ENCODE results near the gene UNC13D.

UNC13D gene

DNA sequence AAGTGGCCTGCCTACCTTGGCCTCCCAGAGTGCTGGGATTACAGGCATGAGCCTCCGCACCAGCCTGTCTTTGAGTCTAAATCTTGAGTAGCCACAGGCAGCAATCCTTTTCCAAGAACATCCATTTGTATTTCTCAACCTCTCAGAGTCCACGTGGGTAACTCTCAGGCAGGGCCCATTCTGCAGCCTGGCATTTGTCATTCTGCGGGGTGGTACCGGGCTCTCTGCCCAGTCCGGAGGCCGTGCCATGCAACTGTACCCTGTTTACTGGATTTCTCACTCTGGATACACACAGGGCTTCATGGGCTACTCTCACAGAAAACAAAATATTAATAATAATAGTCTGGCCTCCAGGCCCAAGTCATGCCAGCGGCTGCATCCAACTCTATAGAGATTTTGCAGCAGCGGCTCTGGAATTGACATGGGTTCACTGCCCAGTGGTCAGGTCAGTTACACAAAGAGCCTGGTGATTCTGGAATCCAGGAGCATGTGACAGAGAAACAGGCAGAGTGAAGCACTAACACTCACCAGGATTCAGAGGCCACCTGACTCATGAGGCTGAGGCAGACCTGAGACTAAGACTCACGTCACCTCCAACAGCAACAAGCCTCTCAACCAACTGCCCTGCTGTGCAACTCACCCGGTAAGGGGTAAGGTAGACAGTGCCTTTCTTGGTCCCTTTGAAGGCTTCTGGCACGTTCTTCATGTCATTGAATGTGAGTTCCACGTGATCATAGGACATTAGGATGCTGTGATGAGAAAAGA, 6.9 kb upstream of the UNC13D start:
- peak; percentile 47 for DNase-seq (ENCODE audit: low spot score)

- DNase-seq (ENCODE audit: low spot score), result no peak
Observed at GRCh38 chr17:75849724-75850123, 5.5 kb upstream of the UNC13D start.

DNA sequence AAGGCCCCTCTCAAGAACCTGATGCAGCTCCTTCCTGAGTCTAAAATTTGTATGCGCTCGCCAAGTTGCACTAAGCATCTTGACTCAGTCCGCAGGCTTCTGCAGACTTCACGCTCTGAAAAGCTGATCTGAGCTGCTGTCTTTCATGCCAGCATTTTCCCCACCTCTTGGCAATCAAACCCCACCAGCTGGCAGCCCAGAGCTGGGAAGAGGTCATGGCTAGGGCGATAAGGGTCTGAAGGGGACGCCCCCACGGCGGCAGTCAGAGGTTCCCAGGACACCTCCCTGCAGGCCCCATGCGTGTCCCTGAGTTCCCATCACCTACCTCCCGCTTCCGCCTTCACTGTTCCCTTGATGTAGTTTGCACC, 5.1 kb upstream of the UNC13D start:
- no peak for DNase-seq (ENCODE audit: low spot score)

DNA sequence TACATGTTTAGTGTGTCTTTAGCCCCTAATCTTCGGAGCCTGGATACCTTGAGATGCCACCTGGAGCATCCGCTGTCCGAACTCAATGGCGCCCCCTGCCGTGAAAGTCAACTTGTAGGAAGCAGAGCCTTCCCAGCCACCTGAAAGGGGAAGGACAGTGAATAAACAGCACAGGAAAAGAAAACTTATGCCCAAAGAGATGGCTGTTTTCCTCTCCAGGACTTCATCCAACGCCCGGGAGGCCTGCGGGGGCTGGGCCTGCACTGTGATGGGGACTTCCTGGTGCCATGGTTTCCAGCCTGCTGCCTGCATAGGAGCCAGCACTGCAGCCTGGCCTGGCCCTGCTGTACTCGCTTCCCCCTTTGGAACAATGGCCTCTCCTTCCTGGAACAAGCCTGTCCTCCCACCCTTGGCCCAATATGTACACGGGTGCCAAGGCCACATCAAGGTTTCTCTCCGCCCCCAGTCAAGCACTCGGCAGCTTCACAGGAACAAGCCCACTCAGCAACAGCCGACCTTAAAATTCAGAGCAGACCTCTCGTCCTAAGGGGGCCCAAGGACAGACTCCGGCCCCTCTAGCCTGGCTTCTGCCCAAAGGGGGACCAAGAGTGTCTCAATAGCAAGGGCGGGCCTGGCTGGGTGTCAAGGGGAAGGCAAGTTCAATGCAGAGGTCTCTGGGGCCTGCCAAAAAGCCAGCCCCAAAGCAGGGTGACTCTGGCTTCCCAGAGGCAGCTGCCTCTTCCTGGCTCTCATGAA, 4.5 kb upstream of the UNC13D start:
- peak; percentile 69 for DNase-seq (ENCODE audit: low spot score)

GRCh38 chr17:75847614-75848522, 3.7 kb upstream of the UNC13D start:
- DNase-seq (ENCODE audit: low spot score), result no peak

DNA sequence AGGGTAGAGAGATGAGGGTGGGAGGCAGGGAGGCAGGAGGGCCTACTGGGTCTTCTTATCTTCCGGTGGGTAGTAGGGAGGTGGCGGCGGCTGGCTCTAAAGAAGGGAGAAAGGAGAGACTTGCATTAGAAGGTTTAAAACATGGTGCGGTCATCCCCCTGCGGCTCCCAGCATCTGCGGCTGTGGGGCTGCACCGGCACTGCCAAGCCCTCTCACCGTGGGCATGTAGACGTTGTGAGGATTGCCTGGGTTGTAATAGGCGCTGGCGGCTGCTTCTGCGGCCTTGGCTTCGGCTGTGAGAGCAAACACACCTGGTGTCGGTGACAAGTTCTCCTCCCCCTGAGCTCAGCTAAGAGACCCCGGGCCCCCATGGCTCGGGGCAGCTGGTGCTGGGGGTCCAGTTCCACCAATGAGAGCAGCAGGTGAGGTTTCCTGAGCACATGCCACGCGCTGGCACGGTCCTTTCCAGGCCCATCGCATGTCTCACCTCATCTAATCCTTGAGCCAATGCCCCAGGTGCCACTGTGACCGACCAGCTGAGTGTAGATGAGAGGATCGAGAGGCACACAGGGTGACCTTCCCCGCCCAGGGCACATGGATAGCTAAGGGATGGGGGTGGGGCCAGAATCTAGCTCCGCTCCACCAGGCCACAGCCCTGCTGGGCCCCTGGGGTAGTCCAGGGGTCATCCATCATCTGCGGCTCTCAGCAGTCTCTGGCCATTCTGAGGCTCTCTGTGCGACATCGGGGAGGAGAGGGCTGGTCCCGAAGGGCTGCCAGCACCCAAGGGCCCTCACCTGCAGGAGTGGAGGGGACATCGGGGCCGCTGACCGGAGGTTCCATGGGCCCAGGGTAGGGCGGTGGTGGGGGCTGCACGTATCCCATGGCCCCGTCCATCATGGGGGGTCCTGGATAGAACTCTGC, 2.7 kb upstream of the UNC13D start:
- DNase-seq (ENCODE audit: low spot score), result no peak

GRCh38 chr17:75845933-75846691, 1.9 kb upstream of the UNC13D start:
- DNase-seq (ENCODE audit: low spot score), result peak; percentile 34

DNA sequence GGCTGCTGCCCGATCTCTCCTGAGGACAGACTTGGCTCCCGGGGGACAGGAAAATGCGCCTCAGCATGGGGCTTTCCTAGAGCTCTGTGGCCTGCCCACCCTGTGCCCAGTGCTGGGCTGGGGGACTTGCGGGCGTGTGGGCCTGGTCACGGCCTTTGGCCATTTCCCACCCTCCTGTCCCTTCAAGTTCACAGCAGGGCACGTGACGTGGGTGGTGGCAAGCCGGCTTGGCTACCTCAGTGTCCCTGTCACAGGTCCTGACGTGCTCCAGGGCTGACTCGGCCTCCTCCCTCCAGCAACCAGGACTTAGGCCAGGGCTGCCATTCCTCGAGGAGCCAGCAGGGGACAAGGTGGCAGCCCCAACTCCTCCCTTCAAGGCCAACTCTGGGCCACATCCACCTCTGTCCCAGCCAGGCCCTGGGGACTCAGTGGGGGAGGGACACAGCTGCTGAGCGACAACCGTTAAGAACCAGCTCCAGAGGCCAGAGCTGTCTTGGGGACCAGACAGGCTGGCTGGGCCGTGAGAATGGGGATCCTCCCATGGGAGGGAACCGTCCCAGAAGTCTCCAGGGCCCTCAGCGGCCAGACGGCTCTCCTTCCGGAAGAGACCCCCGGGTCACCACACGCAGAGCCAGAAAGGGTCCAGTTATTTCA, 981 bp upstream of the UNC13D start:
- DNase-seq (ENCODE audit: low spot score), result peak; percentile 91

DNA sequence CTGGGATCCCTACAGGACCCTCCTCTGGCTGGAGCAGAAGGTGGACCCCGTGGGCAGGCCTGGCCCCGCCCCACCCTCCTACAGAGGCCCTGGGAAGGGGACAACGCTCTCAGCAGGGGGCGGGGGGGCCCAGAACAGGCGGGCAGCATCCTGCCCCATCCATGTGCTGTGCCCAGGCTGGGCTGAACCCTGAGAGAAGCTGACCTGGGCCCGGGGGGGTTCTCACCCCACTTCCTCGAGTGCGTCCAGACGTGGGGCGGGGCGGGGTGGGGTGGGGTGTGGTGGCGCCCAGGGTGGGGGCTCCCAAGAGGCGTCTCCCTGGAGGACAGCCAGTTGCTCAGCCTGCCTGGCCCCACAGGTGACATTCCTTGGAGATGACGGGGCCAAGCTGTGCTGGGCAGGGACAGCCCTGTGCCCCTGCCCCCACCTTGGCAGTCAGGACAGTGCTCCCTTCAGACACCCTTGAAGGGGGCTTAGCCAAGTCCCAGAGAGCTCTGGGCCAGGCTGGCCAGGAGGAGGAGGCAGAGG, 390 bp upstream of the UNC13D start:
- peak; percentile 89 for DNase-seq (ENCODE audit: low spot score)

- no peak for DNase-seq (ENCODE audit: low spot score)
Observed at GRCh38 chr17:75842963-75843576, 1.1 kb downstream of the UNC13D start.

DNA sequence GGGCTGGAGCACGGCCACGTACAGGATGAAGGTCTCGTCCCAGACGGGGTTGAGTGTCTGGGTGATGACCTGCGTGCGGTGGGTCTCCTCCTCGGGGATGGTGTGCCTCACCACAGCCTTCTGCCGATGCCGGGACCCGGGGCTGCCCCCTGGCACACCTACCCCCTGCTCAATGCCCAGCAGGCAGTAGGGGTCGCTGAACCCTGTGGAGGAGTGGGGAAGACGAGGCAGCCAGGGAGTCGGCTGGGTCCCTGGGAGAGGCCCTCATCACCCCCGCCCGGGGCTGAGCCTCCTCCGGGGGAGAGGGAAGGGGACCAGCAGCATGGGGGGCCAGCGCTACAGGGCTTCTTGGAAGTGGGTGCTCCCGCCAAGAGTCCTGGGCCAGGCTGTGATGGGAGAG, 1.8 kb downstream of the UNC13D start:
- DNase-seq (ENCODE audit: low spot score), result no peak

DNA sequence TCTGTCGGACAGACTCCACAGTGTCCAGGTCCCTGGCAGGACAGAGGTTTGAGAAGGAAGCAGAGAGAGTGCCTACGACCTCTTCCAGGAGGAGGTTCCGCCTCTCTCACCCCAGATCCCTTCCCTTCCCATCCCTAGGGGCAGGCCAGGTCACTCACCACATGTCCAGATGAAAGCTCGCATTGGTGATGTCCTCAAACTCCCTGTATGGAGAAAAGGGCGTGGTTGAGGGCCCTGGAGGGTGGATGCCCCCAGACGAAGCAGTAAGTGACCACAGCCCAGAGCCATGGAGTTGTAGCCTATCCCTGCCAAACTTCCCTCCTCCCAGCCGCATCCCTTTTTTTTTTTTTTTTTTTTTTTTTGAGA, 3.4 kb downstream of the UNC13D start:
- DNase-seq (ENCODE audit: low spot score), result no peak

- DNase-seq (ENCODE audit: low spot score), result no peak
Observed at GRCh38 chr17:75839942-75840798, 4.0 kb downstream of the UNC13D start.

DNA sequence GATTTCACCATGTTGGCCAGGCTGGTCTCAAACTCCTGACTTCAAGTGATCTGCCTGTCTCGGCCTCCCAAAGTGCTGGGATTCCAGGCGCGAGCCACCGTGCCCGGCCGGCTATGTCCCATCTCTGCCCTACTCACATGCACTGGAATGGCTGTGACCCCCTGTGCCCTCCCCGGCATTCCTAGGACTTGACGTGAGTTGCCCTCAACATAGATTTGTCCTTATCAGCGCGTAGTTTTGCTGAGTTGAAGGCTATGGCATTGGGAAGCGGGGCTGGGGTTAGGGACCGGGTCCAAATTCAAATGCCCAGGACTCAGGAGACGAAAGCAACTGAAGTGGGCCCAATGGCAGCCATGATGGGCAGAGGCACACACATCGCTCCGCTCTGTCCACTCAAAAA, 5.8 kb downstream of the UNC13D start:
- DNase-seq (ENCODE audit: low spot score), result no peak

- DNase-seq (ENCODE audit: low spot score), result no peak
Observed at GRCh38 chr17:75837899-75838298, 6.3 kb downstream of the UNC13D start.

DNA sequence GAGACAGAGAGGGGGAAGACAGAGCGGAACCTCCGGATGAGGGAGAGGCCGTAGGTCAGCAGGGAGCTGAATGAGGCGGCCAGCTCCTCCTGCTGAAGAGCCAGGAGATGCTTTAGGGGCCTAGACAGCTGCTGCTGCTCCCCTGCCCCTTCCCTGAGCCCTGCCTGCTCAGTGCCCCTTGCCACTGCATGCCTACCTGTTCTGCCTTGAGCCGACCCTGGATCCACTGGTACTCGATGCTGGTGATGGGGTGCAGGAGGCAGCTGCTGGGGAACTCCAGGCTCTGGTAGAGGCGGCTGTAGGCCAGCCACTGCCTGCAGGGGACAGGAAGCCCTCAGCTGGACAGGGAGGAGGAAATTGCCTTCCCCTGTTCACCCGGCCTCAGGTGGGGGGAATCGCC, 7.6 kb downstream of the UNC13D start:
- DNase-seq (ENCODE audit: low spot score), result no peak

DNA sequence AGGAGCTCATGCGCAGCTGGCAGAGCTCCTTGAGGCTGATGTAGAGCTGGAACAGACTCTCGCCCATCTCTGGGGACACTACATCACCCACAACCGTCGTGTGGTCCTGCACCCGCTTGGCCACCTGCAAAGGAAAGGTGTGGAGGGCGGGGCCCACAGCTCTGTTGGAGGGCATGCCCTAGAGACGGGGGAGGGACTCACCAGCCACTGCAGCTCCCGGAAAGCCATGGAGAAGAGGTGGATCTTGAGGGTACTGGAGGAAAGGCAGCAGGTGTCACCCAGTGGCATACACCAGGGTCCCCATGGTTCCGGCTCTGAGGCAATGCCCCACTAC, 8.6 kb downstream of the UNC13D start:
- no peak for DNase-seq (ENCODE audit: low spot score)

GRCh38 chr17:75834928-75835653, 9.1 kb downstream of the UNC13D start:
- no peak for DNase-seq (ENCODE audit: low spot score)

All from kidney tubule cell (primary cell).